Posterior cingulate gyrus (tissue), 11 donors: Measurements from ENCODE around the gene INPPL1.

Experiments
- DNase-seq, 10 donors: peaks; one replicate each; pipeline versions ENCODE4 v3.0.0 to v3.0.0-alpha.2; 2020 to 2021; ENCODE audit warnings: mixed read lengths in 3 of 10
- intact Hi-C: fragments of 100-400 bp; cut with DNase I; formaldehyde crosslinking; loops from one replicate; pipeline ENCODE4 v1.15.1; 2023

The INPPL1 gene

DNA sequence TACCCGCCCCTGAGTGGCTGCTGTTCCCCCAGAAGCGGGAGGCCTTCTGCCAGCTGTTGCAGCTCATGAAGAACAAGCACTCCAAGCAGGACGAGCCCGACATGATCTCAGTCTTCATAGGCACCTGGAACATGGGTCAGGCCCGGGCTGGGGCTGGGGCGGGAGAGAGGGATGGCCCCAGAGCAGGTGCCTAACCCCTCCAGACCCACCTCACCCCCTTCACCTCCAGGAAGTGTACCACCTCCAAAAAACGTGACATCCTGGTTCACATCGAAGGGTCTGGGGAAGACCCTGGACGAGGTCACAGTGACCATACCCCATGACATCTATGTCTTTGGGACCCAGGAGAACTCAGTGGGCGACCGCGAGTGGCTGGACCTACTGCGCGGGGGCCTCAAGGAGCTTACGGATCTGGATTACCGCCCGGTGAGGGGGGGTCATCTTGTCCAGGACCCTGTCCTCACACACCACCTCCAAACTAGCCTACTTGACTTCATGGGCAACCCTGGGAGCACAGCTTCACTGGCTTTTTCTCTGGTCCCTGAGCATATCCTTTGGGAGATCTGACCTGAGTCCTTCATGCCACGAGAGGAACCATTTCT lies 6.3 kb downstream of the INPPL1 start:
- DNase-seq: peak in 2 of 10 donors; percentile 57
- intact Hi-C loops: no loop called here

DNA sequence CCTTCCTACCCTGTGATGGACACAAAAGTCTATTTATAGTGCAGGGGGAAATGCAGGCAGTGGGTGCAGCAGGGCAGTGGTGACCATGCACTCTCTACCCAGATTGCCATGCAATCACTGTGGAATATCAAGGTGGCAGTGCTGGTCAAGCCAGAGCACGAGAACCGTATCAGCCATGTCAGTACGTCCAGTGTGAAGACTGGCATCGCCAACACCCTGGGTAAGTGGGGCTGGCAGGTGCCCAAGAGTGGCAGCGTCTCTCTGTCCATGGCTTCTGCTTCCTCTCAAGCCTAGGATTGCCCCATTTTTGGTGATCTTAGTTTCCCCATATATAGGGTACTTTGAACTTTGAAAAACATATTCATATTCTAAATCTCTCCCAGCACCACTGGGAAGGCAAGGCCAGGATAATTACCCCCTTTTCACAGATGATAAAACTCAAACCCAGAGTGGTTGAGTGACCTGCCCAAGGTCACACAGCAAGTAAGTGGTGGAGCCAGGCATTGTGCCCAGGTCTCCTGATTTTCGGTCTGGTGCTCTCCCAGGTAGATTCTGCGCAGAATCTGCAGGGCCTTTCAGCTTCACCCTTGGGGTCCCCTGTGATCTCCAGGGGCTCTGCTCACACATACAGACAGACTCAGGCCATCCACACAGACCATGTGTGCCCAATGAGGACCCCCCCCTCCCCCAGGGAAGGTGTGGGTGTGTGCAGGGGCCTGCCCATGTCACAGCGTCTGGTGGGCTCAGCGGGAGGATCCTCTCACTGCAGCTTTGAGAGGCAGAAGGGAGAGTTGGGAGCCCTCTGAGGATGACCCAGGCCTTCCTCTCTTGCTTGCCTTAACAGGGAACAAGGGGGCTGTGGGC lies 7.1 kb downstream of the INPPL1 start:
- peak in 1 of 10 donors; percentile 58 for DNase-seq
- intact Hi-C loops: no loop called here

DNA sequence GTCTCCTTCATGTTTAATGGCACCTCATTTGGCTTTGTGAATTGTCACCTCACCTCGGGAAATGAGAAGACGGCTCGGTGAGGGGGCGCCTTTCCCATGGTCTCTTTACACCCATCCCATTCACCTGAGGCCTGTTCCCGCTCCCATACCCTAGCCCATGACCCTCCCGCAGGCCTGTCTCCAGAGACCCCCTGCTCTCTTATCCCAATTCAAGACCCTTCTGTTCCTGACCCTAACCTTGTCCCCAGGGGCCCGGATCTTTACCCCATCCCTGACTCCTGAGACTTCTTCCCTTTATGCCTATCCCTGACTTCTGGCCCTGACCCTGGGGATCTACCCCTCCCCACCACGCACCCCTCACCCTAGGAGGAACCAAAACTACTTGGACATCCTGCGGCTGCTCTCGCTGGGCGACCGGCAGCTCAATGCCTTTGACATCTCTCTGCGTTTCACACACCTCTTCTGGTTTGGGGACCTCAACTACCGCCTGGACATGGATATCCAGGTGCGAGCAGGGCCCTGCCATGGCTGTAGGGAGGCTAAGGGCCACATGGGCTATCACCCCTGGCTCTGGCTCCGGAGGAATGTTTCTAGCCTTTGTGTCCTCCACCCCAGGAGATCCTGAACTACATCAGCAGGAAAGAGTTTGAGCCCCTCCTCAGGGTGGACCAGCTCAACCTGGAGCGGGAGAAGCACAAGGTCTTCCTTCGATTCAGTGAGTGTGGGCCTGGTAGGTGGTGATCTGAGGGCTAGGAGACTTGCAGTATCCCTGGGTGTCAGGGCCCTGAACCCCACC lies 7.9 kb downstream of the INPPL1 start:
- intact Hi-C loops: no loop called here
- DNase-seq: peak in 1 of 10 donors; percentile 51

DNA sequence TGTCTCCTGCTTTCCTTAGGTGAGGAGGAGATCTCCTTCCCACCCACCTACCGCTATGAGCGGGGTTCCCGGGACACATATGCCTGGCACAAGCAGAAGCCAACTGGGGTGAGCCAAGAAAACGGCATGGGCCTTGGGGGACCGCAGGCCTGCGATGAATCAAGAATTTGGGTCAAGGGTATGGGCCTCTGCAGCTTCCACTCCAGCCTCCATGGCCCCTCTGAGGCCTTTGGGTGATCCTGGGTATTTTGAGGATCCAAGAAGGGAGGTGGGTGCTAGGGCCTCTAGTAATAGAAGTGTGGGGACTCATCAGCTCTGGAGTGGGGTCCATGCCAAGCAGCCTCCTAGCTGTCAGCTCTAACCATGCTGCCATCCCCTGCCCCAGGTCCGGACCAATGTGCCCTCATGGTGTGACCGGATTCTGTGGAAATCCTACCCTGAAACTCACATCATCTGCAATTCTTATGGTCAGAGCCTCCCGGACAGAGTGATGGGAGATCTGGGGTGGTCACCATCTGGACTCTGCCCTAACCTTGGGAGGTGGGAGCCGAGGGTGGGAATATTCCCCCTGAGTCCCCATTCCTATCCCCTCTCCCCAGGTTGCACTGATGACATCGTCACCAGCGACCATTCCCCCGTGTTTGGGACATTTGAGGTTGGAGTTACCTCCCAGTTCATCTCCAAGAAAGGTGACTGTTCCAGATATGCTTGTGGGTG lies 8.6 kb downstream of the INPPL1 start:
- peak in 1 of 10 donors; percentile 26 for DNase-seq
- intact Hi-C loops: no loop called here

DNA sequence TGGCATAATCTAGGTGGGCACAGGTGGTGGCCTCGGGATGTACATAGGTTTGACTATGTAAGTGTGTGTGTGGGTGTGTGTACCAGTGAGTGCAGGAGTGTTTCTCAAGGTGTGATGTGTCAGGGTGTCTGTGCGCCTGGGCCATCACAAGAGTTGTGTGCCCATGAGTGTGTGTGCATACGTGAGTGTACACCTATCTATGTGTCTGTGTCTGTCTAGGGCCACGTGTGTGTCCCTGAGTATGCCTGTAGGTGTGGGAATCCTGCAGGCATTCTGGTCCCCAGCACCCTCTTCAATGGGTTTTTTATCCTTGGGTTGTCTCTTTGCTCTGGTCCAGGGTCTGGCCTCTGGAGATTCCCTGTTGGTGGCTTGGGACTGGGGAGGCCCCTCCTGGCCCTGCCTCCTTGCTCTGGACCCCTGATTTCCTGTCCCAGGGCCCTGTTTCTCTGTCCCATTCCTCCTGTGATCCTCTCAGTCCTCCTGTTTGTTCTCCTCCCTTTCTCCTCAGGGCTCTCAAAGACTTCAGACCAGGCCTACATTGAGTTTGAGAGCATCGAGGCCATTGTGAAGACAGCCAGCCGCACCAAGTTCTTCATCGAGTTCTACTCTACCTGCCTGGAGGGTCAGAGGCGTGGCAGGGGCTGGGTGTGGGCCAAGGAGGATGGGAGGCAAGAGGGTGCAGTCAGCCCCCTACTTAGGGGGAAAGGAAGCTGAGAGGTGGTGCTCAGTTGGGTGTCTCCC lies 9.4 kb downstream of the INPPL1 start:
- intact Hi-C loops: no loop called here

DNA sequence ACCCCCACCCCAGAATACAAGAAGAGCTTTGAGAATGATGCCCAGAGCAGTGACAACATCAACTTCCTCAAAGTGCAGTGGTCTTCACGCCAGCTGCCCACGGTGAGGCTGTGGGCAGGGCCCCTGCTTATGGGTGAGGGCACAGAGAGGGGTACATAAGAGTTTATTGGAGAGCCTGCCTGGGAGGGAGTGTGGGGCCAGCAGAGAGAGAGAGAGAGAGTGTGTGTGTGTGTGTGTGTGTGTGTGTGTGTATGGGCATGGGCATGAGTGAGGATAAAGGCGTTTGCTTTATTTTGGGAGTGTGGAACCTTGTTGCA lies 9.9 kb downstream of the INPPL1 start:
- peak in 1 of 10 donors; percentile 27 for DNase-seq
- intact Hi-C loops: no loop called here

More for the DNA sequence above, 9.4 kb downstream of the INPPL1 start:
- DNase-seq: peak in 1 of 10 donors; percentile 12

DNA sequence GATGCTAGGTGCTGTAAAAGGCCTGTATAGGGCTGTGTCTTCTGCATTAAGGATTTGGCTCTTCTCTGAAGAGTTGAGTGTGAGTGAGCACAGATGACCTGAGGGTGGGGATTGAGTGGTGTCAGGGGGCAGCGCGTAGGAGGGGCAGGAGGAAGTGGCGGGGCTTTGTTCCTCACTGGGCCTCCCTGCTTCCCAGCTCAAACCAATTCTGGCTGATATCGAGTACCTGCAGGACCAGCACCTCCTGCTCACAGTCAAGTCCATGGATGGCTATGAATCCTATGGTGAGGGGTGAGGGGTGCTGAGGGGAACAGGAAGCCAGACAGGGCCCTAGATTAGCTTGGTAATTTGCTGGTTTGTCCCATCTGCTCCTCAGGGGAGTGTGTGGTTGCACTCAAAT lies 10.4 kb downstream of the INPPL1 start:
- peak in 1 of 10 donors; percentile 37 for DNase-seq
- intact Hi-C loops: no loop called here

DNA sequence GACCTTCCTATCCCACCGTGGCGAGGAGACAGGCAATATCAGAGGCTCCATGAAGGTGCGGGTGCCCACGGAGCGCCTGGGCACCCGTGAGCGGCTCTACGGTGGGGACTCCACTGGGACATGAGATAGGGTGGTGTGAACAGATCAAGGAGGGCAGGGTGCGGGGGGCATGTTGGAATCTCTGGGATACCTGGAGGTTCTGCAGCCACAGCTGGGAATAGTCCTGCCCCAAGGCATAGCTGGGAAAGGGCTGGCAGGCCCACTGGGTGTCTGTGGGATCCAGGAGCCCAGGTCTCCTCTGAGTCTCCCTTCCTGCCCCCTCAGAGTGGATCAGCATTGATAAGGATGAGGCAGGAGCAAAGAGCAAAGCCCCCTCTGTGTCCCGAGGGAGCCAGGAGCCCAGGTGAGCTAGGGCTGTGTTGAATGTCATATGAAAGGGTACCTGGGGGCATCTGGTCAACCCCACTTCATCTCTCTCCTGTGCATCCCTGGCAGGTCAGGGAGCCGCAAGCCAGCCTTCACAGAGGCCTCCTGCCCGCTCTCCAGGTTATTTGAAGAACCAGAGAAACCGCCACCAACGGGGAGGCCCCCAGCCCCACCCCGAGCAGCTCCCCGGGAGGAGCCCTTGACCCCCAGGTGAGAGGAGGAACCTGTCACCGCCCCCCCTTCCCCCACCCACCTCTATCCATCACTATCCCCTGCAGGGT lies 10.9 kb downstream of the INPPL1 start:
- DNase-seq: peak in 1 of 10 donors; percentile 55
- intact Hi-C loops: no loop called here

DNA sequence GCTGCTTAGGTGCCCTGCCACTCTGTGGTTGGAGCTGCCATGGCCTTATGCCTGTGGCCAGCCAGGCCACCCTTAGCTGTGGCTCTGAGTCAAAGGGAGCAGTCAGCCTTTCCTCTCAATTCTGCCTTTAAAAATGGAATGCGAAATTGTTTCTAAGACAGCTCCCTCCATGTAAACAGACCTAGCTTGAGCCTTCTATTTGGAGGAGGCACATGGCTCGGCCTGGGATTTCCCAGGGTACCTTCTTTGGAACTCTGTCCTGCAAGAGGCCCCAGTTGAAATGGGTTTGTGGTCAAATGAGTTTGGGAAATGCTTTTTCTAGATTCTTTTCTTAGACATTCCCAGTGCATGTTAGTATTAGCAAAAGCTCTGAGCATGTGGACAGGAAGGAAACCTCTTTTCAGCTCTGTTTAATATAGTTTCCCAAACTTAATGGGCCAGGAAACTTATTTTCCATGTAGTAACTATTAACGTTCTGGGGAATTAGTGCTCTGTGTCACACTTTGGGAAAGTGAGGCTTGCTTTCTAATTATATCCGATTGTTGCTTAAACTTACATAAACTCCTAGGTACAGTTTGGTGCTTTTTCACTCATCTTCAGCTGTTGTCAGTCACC lies 11.6 kb downstream of the INPPL1 start:
- intact Hi-C loops: no loop called here
- DNase-seq: peak in 1 of 10 donors; percentile 55

DNA sequence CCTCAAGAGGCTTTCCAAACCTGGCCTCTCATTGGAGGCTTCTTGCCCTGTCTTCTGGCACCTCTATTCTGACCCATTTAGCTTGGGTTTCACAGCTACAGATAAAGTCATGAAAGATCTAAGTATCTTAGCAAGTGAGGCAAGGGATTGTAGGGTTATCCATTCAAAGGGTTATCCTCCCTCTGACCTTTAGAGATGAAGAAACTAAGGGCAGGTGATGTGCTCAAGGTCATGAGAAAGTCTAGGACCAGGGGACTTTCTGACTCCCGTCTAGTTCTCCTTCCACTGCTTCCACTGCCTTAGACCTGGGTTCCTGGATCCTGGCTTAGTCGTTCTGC lies 12.2 kb downstream of the INPPL1 start:
- intact Hi-C loops: no loop called here
- DNase-seq: no peak

DNA sequence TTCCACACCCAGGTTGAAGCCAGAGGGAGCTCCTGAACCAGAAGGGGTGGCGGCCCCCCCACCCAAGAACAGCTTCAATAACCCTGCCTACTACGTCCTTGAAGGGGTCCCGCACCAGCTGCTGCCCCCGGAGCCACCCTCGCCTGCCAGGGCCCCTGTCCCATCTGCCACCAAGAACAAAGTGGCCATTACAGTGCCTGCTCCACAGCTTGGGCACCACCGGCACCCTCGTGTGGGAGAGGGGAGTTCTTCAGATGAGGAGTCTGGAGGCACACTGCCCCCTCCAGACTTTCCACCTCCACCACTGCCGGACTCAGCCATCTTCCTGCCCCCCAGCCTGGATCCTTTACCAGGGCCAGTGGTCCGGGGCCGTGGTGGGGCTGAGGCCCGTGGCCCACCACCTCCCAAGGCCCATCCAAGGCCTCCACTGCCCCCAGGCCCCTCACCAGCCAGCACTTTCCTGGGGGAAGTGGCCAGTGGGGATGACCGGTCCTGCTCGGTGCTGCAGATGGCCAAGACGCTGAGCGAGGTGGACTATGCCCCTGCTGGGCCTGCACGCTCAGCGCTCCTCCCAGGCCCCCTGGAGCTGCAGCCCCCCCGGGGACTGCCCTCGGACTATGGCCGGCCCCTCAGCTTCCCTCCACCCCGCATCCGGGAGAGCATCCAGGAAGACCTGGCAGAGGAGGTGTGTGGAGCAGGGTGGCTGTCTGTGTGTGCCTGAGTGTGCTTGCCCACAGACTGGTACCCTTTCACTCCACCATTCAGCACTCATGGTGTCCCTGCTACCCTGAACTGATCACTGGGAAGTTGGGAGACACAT lies 12.8 kb downstream of the INPPL1 start:
- peak in 1 of 10 donors; percentile 63 for DNase-seq
- intact Hi-C loops: no loop called here

DNA sequence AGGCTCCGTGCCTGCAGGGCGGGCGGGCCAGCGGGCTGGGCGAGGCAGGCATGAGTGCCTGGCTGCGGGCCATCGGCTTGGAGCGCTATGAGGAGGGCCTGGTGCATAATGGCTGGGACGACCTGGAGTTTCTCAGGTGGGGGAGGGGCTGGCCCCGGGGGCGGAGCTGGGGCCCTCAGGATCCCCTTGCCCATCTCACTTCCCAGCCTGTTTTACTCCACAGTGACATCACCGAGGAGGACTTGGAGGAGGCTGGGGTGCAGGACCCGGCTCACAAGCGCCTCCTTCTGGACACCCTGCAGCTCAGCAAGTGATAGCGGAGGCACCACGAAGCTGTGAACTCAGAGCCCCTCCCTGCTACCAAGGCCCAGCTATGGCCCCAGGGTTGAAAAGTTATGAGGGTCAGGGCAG lies 13.5 kb downstream of the INPPL1 start:
- DNase-seq: peak in 3 of 10 donors; percentile 50 to 91 (median 69)
- intact Hi-C loops: no loop called here

DNA sequence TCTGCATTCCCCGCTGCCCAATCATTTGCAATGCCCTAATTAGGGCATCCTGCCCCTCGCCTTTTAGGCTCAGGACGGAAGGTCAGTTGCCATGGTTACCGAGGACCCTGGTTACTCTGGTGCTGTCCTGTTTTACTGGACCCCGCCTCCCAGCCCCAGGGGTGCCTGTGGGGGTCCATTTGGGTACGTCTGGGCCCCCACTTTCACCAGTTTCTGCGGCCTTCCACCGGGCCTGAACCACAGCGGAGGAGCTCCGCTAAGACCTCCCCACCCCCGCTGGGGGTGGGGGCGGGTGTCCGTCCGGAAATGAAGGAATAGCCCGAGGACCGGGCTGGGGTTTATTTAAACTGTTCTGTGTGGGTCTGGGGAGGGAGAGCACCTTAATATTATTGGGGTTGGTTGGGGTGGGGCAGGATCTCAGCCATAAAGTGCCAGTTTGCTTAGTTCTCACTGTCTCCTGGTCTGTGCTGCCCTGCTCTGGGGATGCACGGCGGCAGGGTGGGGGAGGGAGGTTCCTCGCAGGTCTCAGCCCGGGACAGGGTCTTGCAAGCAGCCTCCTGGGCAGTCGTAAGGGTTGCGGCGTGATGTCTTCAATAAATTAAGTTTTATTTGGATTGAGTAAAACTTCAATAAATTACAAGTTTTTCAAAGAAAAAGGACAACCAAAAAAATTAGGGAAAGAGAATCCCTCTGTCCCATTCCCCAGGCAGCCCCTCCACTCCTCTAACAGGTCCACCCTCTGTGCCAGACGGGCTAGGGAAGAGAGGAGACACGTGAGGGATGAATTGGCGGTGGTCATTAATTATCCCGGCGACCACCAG lies 14.1 kb downstream of the INPPL1 start:
- peak in 2 of 10 donors; percentile 55 to 66 for DNase-seq
- intact Hi-C loops: no loop called here

DNA sequence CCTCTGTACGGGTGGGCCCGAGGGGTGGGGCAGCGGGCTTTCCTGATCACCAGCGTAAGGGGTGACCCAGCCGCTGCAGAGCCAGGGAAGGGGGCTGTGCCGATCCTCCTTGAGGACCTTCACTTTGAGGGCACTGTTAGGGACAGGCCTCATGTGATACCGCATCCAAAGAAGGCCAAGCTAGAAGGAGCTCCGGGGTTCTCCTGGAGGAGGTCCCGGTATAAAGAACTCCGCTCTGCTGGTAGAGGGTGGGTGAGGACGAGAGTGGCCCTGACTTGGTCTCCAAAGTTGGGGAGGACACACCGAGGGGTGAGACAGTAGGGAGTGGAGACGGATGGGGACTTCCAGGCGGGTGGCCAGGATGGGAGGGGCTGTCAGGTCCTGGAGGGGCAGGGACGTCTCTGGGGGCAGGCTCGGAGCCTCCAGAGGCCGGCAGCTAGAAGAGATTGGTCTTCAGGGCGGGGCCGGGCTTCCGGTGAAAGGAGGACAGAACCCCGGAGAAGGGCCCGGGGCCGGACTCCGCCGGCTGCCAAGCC lies 14.8 kb downstream of the INPPL1 start:
- peak in 2 of 10 donors; percentile 57 to 67 for DNase-seq
- intact Hi-C loops: no loop called here

DNA sequence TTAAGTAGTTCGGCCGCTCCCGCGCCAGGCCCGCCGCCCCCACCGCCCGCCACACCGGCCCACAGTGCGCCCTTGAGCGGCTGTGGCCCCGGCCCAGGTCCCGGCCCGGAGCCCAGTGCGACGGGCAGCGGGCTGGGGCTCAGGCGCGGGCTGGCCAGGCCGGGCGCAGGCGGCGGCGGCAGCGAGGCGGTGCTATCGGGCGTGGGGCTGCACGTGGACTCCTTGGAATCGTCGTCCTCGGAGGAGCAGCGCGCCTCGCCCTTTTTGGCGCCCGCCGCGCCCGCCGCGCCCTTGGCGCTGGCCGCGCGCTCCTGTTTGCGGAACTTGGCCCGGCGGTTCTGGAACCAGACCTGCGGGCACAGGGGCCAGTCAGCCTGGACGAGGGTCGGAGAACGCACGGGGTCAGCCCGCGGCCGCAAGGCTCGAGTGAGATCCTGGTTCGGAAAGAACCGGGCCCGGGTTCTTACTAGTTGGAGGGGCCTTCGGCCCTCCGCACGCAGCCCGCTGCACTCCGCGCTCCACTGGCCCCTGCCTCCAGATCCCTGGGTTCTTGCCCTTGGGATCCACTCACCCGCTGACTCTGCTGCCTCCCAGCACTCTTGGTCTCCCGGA lies 15.4 kb downstream of the INPPL1 start:
- intact Hi-C loops: no loop called here
- peak in 3 of 10 donors; percentile 31 to 87 (median 76) for DNase-seq
